Tibial artery (tissue), 4 donors: ENCODE measurements around the gene CHRNA9.
A peak's percentile ranks its signal among the peaks of the same experiment; 100 is the strongest.

Experiments used
- DNase-seq, 2 donors: peaks; one replicate each; pipeline ENCODE4 v3.0.0-alpha.2; 2019
- H3K27ac ChIP-seq, 2 donors: fragments of 200-600 bp; sonication (generic) in 1 of 2; 1 replicate in 1 of 2; 2 replicates in 1 of 2; pipeline ENCODE4 v1.5.1; 2018 to 2019; ENCODE audit warnings: mild to moderate bottlenecking in 1 of 2
- H3K27me3 ChIP-seq, 2 donors: fragments of 200-600 bp; sonication (generic) in 1 of 2; one replicate each; pipeline versions ENCODE4 v1.5.1 to v1.6.0; 2016 to 2019
- H3K36me3 ChIP-seq, 3 donors: fragments of 200-600 bp; sonication (generic) in 2 of 3; one replicate each; pipeline ENCODE4 v1.5.1; 2016 to 2019; ENCODE audit warnings: mild to moderate bottlenecking in 2 of 3
- H3K4me1 ChIP-seq, 4 donors: fragments of 200-600 bp; sonication (generic) in 2 of 4; 1 replicate in 3 of 4; 2 replicates in 1 of 4; pipeline ENCODE4 v1.5.1; 2016 to 2019
- H3K4me3 ChIP-seq, 2 donors: fragments of 200-600 bp; sonication (generic) in 1 of 2; 1 replicate in 1 of 2; 2 replicates in 1 of 2; pipeline ENCODE4 v1.5.1; 2018 to 2019; ENCODE audit warnings: mild to moderate bottlenecking in 2 of 2
- H3K9me3 ChIP-seq, 3 donors: fragments of 200-600 bp; sonication (generic) in 1 of 3; one replicate each; pipeline ENCODE4 v1.5.1; 2016 to 2019
- intact Hi-C: fragments of 100-400 bp; cut with DNase I; formaldehyde crosslinking; loops from one replicate; pipeline ENCODE4 v1.15.0; 2023; ENCODE audit warnings: low total_unique reads
- TF ChIP-seq, protein P1 (sequence below), 2 experiments: fragments of 200-600 bp in 1 of 2; fragments of 450-650 bp in 1 of 2; IDR thresholded peaks; one replicate each; pipeline ENCODE4 v1.5.1; 2017 to 2019; ENCODE audit warnings: antibody characterized with exemption in 2 of 2, mild to moderate bottlenecking in 1 of 2, moderate library complexity in 1 of 2

Gene CHRNA9

DNA sequence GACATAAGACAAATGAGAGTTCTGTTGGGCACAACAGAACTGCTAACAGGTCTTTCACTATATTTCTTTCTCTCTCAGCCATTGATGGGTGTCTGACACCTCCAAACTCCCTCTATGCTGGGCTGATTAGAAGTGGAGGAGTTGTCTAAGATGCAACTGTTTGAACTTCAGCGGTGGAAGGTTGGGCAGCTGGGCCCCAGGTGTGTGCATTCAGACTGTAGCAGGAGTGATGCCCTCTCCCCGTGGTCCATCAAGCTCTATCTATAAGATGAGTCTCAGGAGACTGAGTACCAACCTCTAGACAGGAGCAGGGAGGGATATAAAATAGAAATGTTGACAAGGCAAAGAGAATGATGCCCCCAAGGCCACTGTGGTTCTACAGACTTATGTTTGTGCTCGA is 28.2 kb upstream of the CHRNA9 start:
- Histone ChIP-seq H3K27ac (no peak overlapping the region), H3K9me3 (peaks cover 0 to 5% (median 0%) of the 10 kb centered on the region in 3 donors), H3K4me1 (no peaks in the 10 kb centered on the region), H3K27me3 (peaks cover 0 to 2% of the 10 kb centered on the region in 2 donors), H3K36me3 (no peaks in the 10 kb centered on the region), H3K4me3 (no peak overlapping the region)
- intact Hi-C loops = loop anchor here (5.0 kb wide), 1 partner anchor 250 kb away; the partner anchor contains the start of gene N4BP2
- peak in 1 of 2 donors; percentile 6 for DNase-seq
- TF ChIP-seq, protein P1, sequence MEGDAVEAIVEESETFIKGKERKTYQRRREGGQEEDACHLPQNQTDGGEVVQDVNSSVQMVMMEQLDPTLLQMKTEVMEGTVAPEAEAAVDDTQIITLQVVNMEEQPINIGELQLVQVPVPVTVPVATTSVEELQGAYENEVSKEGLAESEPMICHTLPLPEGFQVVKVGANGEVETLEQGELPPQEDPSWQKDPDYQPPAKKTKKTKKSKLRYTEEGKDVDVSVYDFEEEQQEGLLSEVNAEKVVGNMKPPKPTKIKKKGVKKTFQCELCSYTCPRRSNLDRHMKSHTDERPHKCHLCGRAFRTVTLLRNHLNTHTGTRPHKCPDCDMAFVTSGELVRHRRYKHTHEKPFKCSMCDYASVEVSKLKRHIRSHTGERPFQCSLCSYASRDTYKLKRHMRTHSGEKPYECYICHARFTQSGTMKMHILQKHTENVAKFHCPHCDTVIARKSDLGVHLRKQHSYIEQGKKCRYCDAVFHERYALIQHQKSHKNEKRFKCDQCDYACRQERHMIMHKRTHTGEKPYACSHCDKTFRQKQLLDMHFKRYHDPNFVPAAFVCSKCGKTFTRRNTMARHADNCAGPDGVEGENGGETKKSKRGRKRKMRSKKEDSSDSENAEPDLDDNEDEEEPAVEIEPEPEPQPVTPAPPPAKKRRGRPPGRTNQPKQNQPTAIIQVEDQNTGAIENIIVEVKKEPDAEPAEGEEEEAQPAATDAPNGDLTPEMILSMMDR (IDR thresholded peaks at IDR 0.05) = no peak

DNA sequence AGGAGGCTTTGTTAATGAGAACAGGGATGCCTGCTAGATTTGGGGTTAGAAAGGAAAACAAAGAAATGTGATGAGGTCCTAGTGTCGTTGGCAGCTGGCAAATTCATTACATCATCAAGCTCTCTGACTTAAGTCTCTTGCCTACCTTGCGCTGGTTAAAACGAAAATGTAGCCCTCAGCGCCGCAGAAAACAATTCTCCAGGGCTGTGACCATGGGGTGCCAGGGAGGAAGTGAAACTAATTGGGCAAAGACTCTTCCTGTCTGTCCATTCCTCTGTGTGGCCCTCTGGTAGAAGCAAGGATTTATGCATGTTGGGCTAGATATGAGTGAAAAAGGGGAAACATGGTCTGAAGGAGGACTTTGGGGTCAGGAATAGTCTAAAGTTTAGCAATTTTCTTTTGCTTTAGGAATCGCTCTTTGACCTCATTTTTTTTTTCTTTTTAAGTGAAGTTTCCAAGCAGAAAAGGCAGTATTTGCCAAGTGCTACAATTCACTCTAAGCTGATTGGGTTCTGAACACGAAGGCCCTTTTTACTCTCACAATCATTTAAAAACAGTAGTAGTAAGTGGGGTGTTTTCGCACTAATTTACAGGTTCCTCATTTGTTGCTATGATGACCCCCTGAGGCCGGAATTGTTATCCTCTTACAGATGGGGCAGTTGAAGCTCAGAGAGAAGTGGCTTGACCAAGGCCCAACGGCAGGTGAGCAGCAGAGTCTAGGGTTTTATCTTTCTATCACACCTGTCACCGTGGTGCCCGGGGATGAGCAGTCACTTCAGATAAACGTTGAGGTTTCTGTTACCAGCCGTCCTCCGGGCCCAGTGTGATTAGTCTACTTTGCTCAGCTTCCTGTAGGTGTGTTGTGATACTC is 27.3 kb upstream of the CHRNA9 start:
- peaks cover 0 to 2% of the 10 kb centered on the region in 2 donors for H3K27me3 ChIP-seq
- intact Hi-C loops = loop anchor here (5.0 kb wide), 1 partner anchor 251 kb away; the partner anchor contains the start of gene N4BP2
- peaks cover 0 to 5% (median 0%) of the 10 kb centered on the region in 3 donors for H3K9me3 ChIP-seq
- H3K36me3 ChIP-seq = no peaks in the 10 kb centered on the region
- no peak overlapping the region for H3K4me3 ChIP-seq
- DNase-seq = no peak
- TF ChIP-seq, protein P1 (IDR thresholded peaks at IDR 0.05) = no peak
- H3K4me1 ChIP-seq = no peaks in the 10 kb centered on the region
- no peak overlapping the region for H3K27ac ChIP-seq

DNA sequence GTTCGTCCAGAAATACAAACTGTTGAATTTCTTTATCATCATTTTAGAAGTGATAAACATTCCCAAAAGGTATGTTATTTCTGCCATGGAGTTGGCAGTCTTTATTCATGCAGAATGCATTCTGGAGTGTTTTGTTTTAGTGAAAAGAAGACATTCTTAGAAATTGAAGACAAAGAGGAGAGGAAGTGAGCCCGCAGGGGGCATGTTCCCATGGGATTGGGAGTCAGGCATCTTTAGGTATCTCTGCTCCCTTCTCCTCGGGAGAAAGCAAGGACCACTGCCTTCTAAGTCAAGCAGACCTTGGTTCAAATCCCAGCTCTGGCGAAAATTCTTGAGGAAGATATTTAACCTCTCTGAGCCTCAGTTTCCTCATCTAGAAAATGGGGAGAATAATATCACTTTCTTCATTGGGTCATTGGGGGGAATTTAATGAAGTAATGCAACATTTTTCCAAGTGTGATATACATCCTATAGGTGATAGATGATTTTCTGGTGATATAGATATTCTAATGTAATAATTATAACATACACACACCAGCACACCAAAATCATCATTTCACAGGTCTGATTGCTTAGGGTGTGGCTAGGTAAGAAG is 26.5 kb upstream of the CHRNA9 start:
- no peaks in the 10 kb centered on the region for H3K27me3 ChIP-seq
- DNase-seq = no peak
- intact Hi-C loops = loop anchor here (5.0 kb wide), 1 partner anchor 251 kb away; the partner anchor contains the start of gene N4BP2
- no peak overlapping the region for H3K27ac ChIP-seq
- no peak overlapping the region for H3K4me3 ChIP-seq
- peaks cover 0 to 5% (median 0%) of the 10 kb centered on the region in 3 donors for H3K9me3 ChIP-seq
- H3K4me1 ChIP-seq = no peaks in the 10 kb centered on the region
- TF ChIP-seq, protein P1 (IDR thresholded peaks at IDR 0.05) = no peak
- H3K36me3 ChIP-seq = no peaks in the 10 kb centered on the region

DNA sequence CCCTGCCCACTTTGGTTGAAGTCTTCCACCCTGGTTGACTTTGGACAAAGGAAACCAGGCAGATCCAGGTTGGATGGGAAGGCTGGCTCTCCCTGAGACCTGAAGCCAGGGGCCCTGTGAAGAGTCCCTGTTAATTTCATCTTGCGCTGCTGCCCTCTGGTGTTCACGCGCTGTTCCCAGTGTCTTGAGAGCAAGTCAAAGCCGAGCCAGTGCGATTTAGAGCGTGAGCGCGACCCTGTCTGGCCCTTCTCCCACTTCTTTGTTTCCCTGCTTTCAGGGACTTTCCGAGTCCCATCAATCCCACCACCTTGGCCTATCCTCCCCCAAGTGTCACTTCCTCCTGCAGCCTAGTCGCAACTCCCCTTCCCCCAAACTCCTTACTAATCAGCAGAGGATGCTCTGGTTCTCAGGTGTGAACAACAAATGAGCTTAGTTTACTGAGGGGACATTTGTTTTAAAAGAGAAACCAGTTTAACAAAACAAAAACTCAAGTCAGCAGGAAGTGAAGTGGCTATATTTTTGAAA is 25.8 kb upstream of the CHRNA9 start:
- Histone ChIP-seq H3K4me3 (no peak overlapping the region), H3K36me3 (no peaks in the 10 kb centered on the region), H3K4me1 (no peaks in the 10 kb centered on the region), H3K27ac (no peak overlapping the region), H3K27me3 (no peaks in the 10 kb centered on the region), H3K9me3 (peaks cover 0 to 5% (median 0%) of the 10 kb centered on the region in 3 donors)
- peak; percentile 87 to 93 for DNase-seq
- intact Hi-C loops = loop anchor here (5.0 kb wide), 1 partner anchor 252 kb away; the partner anchor contains the start of gene N4BP2
- TF ChIP-seq, protein P1 (IDR thresholded peaks at IDR 0.05) = peak; percentile 70 to 83

DNA sequence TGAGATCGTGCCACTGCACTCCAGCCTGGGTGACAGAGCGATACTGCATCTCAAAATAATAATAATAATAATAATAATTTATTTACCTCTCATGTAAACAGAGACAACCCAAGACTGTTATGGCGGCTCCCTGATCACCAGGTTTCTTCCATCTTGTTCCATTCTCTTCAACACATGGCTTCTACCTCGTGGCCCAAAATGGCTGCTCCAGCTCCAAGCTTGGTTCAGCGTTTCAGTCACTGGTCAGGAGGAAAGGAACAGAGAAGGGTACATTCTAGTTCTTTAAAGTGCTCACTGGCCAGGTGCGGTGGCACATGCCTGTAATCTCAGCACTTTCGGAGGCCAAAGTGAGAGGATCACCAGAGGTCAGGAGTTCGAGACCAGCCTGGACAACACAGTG is 24.9 kb upstream of the CHRNA9 start:
- Histone ChIP-seq H3K27ac (no peak overlapping the region), H3K27me3 (no peaks in the 10 kb centered on the region), H3K4me3 (no peak overlapping the region), H3K4me1 (no peaks in the 10 kb centered on the region), H3K36me3 (no peaks in the 10 kb centered on the region), H3K9me3 (no peaks in the 10 kb centered on the region)
- TF ChIP-seq, protein P1 (IDR thresholded peaks at IDR 0.05) = no peak
- no peak for DNase-seq
- intact Hi-C loops = no loop called here
